GM12865 (cell line): Measurements from ENCODE around the gene ELK1.

ENCODE experiments used
- DNase-seq: peaks from one replicate; pipeline ENCODE4 v3.0.0; 2010; ENCODE audit warnings: low read depth
- H3K4me3 ChIP-seq: 2 replicates; pipeline ENCODE4 v1.5.1; 2011; ENCODE audit warnings: mild to moderate bottlenecking, low read depth, low read length, control low read depth
- TF ChIP-seq, protein P1 (sequence below): IDR thresholded peaks from 2 replicates; pipeline ENCODE4 v1.5.1; 2011; ENCODE audit warnings: low read length, control low read depth, low read depth, inconsistent platforms; ENCODE audit not compliant: insufficient read depth; ENCODE audit errors: missing control alignments

Gene ELK1

DNA sequence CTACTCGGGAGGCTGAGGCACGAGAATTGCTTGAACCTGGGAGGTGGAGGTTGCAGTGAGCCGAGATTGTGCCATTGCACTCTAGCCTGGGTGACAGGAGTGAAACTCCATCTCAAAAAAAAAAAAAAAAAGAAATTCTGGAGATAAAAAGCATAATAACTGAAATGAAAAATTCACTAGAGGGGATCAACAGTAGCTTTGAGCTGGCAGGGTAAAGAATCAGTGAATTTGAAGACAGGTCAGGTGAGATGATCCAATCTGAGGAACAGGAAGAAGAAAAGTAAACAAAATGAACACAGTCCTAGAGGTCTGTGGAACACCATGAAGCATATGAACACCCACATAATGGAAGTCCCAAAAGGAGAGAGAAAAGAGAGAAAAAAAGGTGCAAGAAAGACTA is 53.1 kb downstream of the ELK1 start:
- DNase-seq, result no peak
- TF ChIP-seq, protein P1, sequence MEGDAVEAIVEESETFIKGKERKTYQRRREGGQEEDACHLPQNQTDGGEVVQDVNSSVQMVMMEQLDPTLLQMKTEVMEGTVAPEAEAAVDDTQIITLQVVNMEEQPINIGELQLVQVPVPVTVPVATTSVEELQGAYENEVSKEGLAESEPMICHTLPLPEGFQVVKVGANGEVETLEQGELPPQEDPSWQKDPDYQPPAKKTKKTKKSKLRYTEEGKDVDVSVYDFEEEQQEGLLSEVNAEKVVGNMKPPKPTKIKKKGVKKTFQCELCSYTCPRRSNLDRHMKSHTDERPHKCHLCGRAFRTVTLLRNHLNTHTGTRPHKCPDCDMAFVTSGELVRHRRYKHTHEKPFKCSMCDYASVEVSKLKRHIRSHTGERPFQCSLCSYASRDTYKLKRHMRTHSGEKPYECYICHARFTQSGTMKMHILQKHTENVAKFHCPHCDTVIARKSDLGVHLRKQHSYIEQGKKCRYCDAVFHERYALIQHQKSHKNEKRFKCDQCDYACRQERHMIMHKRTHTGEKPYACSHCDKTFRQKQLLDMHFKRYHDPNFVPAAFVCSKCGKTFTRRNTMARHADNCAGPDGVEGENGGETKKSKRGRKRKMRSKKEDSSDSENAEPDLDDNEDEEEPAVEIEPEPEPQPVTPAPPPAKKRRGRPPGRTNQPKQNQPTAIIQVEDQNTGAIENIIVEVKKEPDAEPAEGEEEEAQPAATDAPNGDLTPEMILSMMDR, result no peak
- no peak overlapping the region for H3K4me3 ChIP-seq

DNA sequence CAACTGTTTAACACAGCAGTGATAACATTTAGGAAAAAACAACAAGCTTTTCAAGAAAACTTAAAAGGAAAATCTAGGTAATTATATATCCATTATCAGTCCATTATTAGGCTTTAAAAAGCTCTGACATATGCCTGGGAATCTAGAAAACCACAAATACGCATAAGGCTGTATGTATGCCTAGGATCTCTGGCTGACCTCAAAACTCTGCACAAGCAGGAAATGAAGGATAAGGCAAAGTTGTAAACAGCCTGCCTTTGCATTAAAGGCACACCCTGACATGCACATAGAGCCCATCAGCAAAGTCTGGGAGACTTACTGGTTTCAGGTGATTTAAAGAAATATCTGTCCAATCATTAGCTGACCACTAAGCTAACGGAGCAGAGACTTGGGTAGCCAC is 54.1 kb downstream of the ELK1 start:
- TF ChIP-seq, protein P1, result no peak
- H3K4me3 ChIP-seq, result no peak overlapping the region
- DNase-seq, result no peak

DNA sequence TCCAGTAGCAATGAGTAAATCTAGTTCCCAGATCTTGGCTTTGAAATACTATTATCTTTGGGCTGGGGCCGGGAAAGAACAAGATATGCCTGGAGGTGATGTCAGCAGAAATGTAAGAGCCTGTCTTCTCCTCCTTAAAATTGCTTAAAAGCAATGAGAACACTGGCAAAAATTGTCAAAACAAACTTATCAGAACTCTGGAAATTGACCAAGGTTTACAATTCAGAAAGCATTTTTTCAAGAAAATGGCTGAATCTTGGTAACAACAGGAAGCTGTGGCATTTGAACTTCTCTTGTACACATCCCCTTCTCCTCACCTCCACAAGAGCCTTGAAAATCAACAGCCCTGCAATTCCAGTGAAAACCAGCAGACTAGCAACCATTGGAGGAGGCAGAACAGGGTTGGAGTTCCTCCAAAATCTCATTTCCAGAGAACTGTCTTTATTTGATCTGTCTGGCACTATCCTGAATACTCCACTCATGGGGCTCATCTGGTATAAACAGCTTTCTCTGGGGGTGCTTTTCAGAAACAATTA is 54.6 kb downstream of the ELK1 start:
- TF ChIP-seq, protein P1, result no peak
- DNase-seq, result no peak
- no peak overlapping the region for H3K4me3 ChIP-seq

DNA sequence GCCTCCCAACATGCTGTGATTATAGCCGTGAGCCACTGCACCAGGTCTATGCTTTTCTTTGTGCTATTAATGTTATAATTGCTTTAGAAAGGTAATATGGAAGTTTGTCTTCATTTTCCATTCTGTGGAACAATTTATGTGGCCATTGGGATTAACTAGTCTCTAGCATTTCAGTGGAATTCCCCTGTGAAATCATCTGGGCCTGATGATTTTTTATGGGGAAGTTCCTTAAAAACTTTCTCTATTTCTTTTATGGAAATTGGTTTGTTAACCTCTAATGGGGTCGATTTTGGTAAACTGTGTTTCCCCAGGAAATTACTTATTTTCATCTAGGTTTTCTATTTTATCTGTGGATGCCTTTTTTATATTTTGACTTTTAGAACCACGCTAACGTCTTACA is 56.8 kb downstream of the ELK1 start:
- DNase-seq, result no peak
- H3K4me3 ChIP-seq, result no peak overlapping the region
- TF ChIP-seq, protein P1, result no peak

DNA sequence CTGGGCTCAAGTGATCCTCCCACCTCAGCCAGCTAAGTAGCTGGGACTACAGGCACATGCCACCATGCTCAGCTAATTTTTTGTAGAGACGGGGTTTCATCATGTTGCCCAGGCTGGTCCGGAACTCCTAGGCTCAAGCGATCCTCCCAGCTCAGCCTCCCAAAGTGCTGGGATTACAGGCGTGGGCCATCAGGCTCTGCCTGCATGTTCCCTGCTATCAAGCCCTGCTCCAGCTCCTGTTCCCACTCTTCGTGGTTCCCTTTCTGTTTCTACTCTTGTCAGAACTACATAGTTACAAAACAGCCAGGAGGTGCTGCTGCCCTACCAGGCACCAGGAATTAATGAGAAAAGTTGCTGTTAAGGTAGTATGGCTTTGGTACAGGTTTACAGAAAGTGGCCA is 59.4 kb downstream of the ELK1 start:
- TF ChIP-seq, protein P1, result no peak
- H3K4me3 ChIP-seq, result no peak overlapping the region
- no peak for DNase-seq

DNA sequence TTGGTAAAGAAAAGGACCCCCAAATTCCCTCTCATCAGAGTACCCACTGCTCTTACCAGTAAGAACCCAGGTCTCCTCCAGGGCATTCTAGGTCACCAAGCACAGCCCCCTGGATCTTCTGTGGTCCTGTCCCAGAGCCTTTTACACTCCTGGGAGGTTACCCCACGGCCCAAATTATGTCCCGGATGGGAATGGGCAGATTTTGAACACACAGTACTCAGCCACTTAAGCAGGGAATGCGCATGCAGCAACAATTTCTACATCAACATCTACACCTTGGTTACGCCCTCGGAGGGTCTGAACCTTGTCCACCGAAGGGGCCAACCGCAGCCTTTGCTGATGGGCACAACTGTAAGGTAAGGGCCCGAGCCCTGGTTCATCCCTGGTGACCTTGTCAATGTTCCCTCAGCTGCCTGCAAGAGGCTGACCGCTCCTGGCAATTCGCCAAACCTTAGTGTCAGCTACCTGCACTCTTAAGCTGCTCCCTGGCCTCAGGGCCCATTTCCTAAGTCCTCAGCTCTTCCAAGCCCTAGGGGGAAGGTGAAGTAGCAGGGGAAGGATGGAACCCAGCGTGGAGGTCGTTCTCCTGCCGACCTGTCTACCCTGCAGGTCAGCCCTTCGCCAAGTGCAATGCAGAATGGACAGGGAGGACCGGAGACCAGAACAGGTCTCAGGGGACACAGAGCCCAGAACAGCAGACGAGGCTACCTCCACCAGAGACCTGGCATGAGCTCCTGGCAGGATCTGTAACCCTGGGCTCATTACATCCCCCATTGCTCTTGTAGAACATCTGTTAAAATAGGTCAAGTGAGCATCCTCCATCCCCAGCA is 62.2 kb downstream of the ELK1 start:
- TF ChIP-seq, protein P1, result no peak

More for the DNA sequence above, 62.2 kb downstream of the ELK1 start:
- no peak for DNase-seq
- H3K4me3 ChIP-seq, result no peak overlapping the region
